HG02981 (cell line): ENCODE data around the gene TENT4A.

Experiments
- ATAC-seq: cut with Tn5 transposase; IDR thresholded peaks from one replicate; pipeline ENCODE4 v1.9.1; 2021; ENCODE audit warnings: mild to moderate bottlenecking, moderate library complexity; ENCODE audit not compliant: unreplicated experiment

Gene TENT4A

DNA sequence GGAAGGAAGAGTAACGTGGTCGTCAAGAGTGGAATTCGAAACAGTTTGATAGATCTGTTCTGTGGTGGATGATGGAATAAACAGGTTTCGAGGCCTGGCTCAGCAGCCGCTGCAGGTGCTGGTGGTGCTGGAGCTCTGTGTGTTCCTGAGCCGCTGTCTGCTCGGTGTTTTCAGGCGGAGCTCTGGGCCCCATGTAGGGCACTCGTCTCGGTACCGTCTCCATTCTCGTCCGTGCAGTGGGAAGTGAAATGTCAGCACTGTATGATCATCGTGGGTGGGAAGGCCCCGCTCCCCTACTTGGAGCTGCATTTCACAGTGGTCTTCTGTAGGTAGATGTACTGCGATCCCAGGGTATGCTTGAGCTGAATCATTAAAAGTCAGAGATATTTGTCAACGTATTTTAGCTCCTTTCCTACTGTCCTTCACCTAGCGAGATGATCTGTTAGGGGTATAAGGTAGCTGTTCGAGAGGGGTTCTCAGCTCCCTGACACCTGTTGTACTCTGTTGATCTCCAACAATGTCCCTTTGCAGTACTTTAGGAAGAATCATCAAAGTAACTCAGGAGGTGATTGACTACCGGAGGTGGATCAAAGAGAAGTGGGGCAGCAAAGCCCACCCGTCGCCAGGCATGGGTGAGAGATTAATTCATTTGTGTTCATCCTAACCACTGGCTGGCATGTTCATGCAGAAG lies 35.9 kb downstream of the TENT4A start:
- ATAC-seq, result no peak

DNA sequence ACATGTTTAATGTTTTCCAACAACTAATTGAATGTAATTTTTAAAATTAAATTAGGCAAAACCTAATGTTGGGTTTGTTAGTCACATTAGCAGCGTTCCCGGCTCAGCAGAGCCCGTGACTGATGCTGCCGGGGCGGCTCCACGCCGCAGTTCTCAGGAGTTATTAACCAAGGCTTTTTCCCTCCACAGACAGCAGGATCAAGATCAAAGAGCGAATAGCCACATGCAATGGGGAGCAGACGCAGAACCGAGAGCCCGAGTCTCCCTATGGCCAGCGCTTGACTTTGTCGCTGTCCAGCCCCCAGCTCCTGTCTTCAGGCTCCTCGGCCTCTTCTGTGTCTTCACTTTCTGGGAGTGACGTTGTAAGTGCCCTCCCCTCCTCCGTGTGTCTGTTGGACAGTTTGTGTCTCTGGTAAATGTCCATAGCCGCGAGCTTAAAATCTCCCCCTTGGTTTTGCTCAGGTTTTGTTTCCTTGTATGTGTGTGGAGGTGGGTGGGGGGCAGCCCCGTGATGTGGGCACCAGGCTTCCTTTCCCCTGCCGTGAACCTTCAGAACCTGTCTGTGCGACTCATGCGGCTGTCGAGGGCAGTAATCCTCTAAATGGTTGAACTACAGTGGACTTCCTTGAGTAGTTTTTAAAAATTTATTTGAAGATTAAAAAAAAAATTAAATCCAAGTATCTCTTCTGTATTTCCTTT lies 37.1 kb downstream of the TENT4A start:
- ATAC-seq, result no peak

DNA sequence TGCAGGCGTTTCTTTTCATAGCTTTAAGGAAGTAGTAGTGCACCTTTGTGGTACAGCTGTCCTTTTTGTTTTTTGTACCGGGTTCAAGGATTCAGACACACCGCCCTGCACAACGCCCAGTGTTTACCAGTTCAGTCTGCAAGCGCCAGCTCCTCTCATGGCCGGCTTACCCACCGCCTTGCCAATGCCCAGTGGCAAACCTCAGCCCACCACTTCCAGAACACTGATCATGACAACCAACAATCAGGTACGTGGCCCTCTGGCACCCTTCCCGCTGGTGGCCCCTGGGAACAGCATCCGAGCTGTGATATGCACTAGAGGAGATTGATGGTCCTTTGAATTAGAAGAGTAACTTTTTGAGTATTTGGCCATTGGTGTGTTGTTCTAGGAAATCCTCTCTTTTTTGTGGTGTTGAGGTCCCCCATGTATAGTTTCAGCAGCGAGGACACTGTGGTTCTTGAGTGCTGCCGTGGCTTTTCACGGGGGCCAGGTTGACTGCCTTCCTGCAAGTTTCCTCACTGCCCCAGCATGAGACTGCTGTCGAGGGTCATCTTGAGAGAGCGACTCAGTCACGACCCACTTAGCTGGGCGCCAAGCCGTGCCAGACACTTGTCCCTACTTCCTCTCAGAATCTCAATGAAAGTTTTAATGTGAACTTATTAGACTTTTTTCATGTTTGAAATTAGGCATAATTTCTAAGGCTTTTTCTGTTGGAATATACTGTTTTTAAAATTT lies 37.9 kb downstream of the TENT4A start:
- no peak for ATAC-seq

DNA sequence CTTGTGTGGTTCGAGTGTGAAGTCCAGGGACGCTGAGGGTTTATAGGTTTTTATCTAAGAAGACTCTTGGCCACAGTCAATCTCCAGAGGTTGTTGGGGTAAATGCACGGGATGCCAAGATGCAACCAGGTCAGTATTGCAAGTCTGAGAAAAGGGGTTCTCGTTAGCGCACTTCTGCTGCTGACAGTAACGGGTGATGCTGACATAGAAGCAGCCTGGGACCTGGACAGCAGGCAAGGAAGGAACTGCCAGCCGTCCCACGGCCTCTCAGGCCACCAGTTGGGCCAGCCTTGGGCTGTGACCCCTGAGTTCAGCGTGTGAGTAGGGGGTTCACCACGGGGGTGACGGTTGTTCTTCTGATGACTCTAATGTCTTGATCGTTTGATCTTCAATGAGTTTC lies 39.0 kb downstream of the TENT4A start:
- ATAC-seq, result no peak

DNA sequence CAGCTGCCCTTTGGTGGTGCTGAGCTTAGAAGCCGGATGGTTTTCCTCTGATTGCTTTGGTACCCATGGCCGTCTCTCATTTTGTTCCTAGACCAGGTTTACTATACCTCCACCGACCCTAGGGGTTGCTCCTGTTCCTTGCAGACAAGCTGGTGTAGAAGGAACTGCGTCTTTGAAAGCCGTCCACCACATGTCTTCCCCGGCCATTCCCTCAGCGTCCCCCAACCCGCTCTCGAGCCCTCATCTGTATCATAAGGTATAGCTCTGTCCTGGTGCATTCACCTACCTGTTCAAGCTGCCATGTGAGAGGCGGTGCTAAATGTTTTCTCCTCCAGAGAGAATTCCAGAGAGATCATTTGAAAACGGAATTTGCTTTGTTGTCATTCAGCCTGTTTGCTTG lies 39.5 kb downstream of the TENT4A start:
- ATAC-seq, result no peak

DNA sequence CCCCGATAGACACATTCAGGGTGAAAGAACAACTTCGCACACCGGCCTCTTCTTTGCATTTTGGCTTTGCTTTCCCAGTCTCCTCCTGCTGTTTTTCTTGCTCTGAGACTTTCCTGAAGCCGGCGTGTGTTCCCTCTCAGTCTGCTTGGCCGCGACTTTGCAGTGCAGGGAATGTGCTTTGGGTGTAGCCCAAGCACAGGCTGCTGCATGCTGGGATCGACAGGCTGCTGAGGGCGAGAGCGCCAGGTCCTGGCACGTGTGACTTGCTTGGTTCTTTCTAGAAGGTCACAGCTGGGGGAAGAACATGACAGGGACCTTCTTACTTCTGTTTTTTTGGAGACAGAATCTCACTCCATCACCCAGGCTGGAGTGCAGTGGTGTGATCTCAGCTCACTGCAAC lies 40.6 kb downstream of the TENT4A start:
- ATAC-seq, result no peak

DNA sequence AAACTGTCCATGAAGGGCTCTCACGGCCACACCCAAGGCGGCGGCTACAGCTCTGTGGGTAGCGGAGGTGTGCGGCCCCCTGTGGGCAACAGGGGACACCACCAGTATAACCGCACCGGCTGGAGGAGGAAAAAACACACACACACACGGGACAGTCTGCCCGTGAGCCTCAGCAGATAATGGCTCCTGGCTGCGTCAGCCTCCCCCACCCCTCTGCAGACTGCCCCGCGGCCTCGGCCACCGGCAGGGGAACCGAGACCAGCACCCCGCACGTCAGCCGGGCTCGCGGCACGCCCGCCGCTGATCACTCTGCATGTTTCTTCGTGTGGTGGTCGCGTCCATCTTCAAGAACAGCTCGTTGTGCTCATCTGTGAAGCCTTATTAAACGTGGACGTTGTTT lies 41.5 kb downstream of the TENT4A start:
- no peak for ATAC-seq

DNA sequence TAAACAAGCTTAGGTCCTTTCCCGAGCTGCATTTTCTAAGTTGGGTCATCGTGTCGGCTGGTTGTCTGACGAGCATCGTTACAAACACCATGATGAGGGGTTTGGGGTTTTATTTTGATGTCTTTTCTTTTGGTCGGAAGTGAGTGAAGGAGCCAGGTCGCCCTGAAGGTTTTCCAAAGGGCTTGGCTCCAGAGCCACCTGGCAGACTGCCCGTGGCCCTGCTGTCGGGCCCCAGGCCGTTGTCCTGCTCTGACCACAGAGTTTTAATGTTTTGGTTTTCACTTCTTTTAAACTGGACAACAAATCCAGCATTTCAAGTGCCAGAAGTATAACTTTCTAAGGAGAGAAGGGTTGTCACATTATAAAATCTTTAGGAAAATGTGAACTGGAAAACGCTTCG lies 42.3 kb downstream of the TENT4A start:
- ATAC-seq, result no peak

DNA sequence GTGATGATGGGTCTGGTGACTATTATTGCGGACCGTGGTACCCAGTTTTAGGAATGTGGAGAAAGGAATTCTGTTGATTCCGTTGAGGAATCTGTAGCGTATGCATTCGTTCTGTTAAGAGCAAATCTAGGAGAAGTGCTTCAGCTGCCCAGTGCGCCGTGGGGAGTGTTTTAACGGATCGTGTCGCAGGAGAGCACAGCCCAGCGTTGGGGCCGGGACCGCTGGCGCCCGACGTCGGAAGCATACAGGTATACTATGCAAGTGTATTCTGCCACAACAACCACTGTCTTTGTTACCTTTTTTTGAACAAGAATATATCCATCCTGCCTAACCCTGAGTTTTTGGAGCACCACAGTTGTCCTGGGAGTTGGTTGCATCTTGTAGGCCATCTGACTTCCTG lies 42.7 kb downstream of the TENT4A start:
- ATAC-seq, result no peak

DNA sequence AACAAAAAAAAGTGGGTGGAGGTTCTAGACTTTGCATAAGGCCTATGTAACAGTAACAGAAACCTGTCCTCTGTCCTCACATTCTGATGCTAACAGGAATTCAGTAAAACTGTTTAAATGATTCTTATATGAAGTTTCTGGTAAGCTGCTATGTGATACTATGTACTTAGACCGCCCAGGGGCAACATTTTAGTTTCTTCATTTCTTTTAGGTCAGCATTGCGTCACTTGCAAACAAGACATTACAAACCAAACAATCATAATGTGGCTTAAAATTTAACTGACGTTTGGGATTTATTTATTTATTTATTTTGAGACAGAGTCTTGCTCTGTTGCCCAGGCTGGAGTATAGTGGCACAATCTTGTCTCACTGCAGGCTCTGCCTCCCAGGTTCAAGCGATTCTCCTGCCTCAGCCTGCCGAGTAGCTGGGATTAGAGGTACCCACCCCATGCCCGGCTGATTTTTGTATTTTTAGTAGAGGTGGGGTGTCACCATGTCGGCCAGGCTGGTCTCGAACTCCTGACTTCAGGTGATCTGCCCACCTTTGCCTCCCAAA lies 44.3 kb downstream of the TENT4A start:
- no peak for ATAC-seq

DNA sequence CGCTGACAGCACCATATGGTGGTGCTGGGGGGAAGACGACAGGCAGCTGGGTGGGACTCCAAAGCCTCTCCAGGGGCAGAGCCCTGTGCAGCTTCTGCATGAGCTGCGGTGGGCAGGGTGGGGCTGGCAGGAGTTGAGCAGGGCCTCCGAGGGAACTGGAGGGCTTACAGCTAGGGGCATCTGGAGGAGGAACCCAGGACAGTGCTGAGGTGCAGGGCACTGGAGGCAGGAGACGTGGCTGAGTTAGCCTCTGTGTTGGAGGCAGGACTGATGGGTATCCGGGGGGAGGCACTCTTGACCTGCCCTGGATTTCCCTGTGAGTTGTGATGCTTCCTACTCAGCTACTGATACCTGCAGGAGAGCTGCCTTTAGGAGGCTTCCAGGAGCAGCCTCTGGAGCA lies 45.0 kb downstream of the TENT4A start:
- ATAC-seq, result no peak

DNA sequence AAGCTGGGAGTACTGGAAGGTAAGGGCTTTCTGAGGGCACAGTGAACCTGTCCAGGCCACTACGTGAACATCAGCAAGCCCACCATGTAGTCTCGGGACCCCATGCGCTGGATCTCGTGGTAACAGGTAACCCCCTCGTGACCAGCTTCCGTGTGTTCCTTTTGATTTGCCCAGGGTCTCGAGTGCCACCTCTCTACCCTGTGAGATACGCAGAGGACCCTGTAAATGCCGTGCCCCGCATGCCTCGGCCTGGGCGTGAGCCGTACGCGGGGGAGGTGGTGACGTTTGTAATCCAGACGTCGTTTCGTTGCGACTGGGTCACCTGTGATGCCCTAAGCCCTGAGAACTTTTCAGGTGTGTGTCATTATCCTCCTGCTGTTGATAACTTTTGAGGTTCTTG lies 45.5 kb downstream of the TENT4A start:
- no peak for ATAC-seq

DNA sequence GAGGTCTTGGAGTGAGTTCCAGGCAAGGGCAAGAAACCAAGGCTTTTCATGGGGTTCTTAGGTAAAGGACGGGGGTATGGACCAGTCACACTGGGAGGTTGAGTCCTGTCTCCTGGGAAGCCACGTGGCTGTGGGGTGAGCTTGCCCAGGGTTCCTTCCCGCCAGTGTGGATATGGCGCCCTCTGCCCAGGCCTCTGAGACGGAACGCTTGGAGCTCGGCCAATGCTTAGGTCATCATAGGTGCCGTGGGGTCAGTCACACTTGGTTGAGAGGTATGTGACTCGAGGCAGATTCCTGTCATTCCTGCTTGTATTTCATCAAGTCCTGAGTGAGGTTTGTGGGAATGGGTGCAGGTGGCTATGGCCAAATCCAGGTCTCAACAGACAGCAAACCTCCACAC lies 46.2 kb downstream of the TENT4A start:
- no peak for ATAC-seq

DNA sequence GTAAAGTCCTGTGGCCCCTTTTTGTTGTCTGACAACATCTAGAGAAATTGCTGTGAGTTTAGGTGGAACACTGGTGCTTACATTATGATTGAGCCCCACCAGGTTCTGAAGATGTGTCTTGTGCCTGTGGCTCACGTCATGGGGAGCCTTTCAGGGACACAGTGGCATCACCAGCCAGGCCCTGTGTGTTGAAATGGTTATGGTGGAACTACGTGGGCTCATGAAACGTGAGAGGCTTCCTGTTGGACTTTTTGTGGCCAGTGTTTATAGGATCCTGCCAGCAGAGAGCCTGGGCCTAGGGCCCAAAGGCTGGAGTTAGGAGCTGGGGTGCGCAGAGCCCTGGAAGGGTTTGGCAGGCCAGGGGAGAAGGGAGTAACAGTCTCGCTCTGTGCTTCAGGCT lies 46.8 kb downstream of the TENT4A start:
- ATAC-seq, result no peak

DNA sequence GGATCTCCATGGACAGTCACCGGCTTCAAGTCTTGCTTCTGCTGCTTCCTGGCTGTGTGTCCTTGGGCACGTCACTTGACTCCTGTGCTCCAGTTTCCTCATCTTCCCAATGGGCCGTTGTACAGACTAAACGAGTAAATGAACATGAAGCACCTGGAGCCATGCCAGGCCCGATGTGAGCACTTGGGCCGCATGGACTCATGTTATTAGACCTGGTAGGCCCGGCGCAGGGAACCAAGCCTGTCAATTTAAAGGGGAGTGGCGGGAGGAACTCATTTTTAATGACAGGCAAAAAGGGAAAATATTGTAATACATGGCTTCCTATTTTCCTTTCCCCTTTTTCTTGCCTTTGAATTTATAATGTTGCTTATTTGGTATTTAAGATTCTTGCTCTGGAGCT lies 47.5 kb downstream of the TENT4A start:
- ATAC-seq, result no peak

DNA sequence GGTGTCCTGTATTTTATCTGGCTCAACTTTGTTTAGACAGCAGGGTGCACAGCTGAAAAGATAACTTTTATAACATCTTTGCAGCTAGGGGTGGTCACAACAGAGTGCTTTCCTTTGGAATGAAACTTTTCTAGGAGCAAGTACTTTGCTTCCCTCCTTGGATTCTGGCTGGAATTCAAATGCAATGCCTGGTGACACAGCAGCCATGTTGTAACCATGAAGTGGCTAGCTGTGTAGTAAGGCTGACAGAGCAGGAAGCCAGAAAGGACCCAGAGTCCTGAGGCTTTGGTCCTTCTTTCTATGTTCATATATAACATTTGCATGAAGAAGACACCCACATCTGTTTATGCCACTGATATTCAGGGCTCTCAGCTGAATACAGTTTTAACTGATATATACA lies 48.1 kb downstream of the TENT4A start:
- ATAC-seq, result no peak

DNA sequence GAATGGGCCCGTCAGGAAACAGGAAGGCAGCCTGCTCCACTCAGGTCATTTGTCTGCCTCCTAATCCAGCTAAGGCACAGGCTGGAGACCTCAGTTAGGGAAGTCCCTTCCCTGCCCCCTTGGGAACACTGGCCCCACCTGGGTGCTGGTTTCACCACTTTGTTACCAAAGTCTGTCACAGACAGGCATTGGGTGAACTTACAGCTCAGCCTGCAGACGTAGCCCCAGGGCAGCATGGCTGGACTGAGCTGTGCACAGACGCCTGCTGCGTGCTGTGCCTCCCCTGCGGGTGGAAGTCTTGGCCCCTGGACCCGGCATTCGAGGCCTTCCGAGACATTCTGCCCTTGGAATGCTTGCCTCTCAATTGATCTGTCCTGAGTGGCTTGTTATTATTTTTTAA lies 48.9 kb downstream of the TENT4A start:
- no peak for ATAC-seq

DNA sequence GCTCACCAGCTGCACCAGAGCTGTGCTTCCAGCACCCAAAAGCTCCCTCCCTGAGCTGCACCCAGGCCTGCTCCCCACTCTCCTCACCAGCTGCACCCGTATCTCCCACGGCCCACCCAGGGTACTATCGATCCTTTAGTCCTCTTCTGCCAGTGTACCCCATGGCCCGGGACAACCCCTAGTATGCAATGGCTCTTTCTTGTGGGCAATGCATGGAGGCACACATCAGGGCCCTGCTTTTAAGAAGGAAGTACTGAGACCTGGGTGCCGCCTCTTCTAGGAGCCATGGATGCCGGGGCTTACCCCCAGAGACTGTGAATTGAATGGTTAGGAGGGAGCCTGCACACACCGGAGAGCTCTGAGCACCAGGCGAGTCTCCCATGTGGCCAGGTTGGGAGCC lies 49.5 kb downstream of the TENT4A start:
- ATAC-seq, result no peak

DNA sequence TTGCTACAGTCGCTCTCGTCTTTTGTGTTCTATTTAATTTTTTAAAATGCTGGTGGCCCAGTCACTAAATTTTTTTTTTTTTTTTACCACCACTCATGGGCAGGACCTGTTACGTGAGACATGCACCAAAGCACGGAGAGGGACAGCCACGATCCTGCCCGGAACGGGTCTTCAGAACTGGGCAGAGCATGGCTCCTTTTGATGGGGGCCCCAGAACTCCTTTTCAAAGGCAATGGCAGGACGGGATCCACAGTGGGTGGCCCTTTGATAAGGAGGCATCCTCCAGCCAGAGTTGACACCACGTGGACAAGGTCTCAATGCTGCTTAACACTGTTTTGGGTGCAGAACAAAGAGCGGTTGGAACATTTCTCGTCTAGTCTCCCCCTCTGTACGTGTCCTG lies 50.0 kb downstream of the TENT4A start:
- no peak for ATAC-seq

DNA sequence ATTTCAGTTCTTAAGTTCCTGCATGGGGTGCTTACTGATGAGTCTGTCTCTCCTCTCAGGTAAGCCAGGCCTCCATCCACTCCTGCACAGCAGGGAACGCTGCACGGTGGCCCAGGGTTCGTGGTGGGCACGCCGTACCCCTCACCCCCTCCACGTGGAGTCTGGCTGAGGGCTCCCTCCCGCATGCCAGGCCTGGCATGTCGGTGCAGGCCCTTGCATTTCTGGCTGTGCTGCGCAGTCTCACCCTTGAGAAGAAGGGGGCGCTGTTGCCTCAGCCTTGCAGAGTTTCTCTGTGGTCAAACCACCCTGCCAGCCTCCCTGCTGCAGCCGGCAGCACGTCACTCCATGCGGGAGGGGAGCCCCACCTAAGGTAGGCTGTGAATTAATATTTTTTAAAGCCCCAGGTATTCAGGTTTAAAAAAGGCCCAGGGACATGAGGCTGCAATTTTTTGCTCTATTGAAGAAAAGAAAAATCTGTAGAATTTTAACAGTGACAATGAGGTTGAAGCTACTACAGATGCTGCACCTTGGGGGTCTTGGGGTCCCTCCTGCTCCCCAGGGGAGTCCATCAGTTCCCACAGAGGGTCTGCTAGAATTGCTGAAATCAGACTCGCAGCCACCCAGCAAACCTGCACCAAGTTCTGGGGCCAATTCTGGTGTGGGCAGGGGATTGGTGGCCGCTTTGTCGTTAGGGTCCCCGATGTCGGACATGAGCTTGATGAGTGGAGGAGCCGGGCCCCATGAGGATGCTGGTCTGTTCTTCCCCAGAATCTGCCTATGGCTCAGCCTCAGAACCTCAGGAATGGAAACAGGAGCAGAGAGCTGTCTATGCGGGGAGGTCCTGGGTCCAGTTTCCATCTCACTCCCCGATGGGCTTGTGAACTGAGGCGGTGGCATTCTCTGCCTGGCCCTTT lies 52.6 kb downstream of the TENT4A start:
- peak; percentile 78 for ATAC-seq

DNA sequence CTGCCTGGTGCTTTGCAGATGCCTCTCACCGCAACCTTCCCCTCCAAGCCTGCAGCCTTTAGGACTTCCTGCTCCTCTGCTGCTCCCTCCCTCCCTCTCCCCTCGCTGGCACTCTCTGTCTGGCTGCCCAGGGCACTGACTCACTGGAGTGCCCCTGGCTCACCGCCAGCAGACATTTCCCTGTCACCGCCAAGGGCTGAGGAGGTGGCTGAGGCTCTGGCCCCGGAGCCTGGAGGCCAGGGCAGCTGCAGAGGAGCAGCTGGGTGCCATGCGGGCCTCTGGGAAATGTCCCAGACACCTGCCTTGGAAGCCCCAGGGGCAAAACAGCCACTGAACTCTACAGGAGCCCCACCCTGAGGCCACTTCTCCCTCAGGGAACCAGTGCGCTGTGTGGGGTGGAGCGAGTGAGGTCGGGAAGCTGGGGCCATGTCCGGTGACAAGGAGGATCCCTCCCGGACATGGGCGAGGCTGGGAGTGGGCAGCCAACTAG lies 53.4 kb downstream of the TENT4A start:
- peak; percentile 45 for ATAC-seq
